Stimulated activated CD4-positive, alpha-beta T cell treated with anti-CD3 and anti-CD28 coated beads, Interleukin-15, amount 100 ng/mL, for 1 hour (primary cell): ENCODE data around the gene NDUFB11.
"Not testable (repeated sequence)": the region's sequence is repeated elsewhere in the genome, so short reads cannot be mapped to it uniquely, and the experiment has no call there.

ENCODE experiments used
- DNase-seq, 2 donors: peaks; one replicate each; pipeline ENCODE4 v3.0.0-alpha.2; 2020; ENCODE audit warnings: low read depth in 1 of 2, low spot score in 1 of 2

Gene NDUFB11

DNA sequence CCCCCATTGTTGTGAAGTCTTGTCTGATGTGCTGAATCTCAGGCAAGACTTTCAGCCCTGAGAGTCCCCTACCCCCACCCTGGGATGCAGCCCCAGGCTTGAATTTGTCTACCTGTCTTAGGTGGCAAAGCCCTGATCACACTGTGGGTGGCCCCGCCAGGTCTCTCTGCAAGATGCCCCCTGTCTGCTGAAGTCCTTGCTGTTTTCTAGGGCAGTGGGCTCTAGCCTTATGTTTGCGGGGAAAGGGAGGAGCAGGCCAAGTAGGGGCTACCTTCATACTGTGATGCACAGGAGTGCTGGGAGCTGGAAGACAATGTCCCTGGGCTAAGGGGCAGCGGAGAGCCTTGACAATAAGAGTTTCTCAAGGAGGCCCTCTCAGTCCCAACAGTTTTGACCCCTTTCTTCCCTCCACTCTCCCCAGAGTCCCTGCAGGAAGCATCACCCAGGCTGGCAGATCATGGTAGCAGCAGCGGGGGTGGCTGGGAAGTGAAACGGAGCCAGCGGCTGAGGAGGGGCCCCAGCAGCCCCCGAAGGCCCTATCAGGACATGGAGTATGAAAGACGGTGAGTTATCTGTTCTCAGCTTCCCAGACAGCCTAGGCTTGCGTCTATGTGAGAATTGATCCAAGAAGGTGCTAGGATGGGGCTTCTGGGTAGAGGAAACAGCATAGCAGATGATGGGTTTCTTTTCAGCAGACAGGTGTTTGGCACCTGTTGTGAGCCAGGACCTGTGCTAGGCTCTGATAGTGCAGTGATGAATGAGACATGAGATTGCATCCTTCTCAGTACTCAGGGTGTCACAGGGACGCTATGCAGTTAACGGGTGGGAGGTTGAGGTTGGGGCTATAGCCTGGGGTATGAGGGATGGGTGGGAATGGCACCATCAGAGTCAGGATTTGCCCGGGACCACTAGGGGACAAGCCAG is 2.7 kb upstream of the NDUFB11 start:
- no peak for DNase-seq

DNA sequence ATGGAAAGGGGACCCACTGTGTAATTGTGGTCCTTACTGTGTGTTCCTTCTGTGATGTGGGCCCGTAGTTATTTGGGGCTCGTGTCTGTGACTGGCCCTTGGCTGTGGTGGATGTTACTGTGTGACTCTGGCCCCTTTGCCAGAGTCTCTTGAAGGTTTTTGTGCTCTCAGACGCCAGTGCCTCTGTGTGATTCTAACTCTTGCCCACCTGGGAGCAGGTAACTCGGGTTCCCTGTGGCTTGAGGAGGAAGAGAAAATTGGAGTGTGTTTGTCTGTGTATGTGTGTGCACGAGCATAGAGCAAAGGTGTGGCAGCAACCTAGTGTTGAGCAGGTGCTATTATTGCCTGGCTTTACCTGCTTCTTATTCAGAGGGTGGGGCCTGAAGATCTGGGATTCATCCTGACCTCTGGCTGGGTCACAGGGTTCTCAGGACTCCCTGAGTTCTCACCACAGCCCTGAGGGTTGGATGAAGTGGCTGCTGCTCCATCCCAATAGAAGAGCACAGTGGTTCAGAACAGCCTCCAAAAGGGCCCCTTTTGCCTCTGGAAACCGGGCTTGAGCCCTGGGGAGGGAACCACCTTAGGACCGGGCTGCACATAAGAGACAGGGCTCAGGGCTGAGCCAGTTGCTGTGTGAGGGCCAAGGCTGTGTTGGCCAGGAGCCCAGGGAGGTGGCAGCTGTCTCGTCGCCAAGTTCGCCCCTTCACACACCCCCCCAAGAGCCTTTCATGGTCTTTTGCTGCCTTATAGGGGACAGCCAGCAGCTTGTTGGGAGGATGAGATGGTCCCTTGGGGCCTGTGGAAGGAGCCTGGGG is 1.8 kb upstream of the NDUFB11 start:
- DNase-seq: no peak

DNA sequence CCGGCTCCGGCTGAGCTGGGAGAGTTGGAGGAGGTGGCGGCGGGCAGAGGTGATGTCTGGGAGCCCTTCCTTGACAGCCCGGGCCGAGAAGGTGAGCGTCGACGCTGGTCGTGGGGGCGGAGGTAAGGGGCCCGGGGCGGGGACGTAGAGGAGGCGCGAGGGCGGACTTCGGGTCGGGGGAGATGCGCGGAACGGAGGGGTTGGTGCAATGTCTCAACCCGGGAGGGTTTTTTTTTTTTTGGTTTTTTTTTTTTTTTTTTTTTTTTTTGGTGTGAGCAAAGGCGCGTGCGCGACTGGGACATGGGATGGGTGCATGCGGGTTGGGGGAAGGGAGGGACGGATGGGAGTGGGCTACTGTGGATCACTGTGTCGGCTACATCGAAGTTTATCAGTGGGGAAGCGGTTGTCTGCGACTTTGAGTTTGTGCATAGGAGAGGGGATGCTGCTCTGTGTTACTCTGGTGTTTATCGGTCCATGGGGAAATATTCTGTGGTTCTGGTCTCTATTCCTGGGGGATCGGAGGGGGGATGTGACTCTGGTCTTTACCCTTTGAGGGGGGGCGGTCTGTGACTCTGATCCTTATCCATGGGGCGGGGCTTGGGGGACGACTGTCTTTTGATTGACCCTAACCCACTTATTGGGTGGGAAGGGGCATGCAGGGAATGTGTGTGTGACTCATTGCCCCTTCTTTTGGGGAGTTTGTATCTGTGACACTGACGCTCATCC is 1.1 kb upstream of the NDUFB11 start:
- DNase-seq: no peak

DNA sequence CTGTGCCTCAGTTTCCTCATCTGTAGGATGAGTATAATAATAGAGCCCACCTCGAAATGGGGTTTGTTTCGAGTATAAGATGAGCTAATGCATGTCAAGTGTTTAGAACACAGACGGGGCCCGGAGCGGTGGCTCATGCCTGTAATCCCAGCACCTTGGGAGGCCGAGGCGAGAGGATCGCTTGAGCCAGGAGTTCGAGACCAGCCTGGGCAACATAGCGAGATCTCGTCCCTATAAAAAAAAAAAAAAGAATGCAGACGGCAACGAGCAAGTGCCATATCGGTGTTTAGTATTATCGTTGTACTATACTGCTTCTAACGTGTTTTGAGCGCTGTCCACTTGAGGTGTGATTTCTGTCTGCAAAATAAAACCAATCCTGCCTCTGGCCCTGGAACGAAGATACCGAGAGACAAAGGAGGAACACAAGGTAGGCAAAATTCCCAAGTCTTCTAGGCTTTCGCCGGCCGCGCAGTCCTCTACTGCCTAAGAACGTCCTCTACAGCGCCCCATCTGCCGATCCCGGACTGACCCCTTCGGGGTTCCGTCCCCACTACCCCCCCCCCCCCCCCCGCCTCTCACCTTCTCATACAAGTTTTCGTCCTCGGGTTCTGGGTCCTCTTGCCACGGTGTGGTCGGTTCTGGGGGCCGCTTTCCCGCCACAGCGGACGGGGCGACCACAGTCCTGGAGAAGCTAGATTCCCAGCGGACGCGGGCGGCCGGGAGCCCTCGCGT is 442 bp downstream of the NDUFB11 start:
- peak in 1 of 2 donors; percentile 5 for DNase-seq

DNA sequence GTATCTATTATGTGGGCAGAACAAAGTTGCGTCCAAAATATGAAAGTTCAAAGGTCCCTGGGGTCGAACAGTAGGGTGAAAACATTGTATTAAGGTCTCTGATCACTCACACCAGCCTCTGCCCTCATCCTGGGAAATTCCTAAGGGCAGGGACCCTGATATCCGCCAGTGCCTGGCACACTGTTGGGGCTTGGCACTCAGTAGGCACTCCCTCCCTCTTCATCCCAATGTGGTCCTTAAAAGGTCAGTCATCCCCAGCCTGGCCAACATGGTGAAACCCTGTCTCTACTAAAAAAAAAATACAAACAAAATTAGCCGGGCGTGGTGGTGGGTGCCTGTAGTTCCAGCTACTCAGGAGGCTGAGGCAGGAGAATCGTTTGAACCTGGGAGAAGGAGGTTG is 6.3 kb downstream of the NDUFB11 start:
- DNase-seq: no peak

DNA sequence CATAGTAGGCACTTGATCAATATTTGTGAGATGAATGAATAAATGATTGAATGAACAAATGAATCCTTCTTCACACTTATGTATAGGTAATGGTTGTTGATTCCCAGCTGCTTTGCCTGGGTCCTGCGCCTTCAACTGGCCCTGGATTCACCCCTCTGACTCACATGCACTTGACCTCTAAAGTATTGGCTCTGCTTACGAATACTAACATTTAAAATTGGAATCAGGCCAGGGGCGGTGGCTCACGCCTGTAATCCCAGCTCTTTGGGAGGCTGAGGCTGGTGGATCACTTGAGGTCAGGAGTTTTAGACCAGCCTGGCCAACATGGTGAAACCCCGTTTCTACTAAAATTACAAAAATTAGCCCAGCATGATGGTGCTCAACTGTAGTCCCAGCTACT is 8.9 kb downstream of the NDUFB11 start:
- not testable (repeated sequence) for DNase-seq

DNA sequence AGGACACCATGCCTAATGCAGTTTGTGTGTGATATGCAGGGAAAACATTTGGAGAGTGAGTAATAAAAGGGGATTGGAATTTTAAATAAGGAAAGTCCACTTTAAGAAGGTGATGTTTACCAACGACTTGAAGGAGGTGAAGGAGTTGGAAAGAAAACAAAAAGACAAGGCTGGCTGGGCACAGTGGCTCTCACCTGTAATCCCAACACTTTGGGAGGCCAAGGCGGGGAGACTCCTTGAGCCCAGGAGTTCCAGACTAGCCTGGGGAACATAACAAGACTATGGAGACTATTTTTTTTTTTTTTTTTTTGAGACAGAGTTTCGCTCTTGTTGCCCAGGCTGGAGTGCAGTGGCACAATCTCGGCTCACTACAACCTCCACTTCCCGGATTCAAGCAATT is 11.0 kb downstream of the NDUFB11 start:
- no peak for DNase-seq

DNA sequence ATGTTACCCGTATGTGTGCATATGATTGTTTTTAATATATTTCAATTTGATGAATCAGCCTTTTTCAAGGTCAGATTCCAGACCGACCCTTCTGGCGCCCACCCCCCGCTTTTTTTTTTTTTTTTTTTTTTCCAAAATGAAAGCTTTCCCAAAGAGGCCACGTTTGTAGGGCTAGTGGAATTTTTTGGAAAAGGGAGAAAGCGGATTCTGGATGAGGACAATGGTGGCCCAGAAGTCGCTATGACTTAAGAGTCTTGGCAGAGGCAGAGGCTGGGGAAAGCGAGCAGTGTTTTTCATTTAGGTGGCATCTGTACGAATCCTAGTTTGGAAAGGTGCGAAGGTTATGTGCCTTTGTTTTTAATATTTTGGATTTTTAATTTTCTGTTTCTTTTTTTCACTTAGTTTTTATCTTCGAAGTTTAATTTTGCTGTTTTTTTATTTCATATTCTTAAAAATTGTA is 14.6 kb downstream of the NDUFB11 start:
- DNase-seq: no peak

DNA sequence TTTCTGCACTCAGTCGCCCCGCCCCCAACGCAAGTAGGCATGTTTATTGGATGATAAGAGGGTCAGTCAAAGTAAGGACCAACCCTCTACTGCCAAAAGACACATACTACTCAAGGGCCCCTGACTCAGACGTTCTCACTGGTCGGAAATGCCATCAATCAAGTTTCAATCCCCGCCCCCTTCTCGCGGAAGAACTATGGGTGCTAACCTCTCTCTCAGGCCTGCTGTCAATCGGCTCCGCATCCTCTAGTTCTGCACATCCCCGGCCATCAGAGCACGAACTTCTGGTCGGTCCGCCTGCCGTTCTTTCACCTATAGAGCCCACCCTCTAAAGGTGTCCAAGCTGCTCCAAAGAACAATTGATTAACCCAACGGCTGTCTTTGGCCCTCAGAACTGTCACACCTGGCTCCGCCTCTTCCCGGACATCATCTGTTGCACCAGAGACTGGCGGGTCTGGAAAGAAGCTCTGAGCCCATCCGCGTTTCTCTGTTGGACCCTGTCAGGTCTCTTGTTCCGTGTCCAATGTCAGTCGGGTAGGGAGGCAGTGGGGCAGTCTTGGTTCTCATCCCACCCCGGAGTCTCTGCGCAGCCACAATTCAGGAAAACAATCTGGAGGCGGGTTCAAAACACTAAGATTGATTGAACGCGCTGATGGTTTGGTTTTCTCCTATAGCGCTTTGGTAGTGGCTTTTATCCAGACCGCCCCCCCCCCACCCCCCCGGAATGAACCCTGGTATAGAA is 15.2 kb downstream of the NDUFB11 start:
- DNase-seq: peak; percentile 74

DNA sequence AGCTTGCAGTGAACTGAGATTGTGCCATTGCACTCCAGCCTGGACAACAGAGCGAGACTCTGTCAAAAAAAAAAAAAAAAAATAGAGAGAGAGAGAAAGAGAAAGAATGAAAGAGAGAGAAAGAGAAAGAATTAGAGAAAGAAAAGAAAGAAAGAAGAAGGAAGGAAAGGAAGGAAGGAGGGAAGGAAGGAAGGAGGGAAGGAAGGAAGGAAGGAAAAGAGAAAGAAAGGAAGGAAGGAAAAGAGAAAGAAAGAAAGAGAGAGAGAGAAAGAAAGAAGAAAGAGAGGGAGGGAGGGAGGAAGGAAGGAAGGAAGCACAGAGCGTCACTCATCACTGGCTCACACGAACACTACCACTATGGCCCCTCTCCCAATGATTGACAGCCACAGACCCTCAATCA is 20.0 kb downstream of the NDUFB11 start:
- not testable (repeated sequence) for DNase-seq

DNA sequence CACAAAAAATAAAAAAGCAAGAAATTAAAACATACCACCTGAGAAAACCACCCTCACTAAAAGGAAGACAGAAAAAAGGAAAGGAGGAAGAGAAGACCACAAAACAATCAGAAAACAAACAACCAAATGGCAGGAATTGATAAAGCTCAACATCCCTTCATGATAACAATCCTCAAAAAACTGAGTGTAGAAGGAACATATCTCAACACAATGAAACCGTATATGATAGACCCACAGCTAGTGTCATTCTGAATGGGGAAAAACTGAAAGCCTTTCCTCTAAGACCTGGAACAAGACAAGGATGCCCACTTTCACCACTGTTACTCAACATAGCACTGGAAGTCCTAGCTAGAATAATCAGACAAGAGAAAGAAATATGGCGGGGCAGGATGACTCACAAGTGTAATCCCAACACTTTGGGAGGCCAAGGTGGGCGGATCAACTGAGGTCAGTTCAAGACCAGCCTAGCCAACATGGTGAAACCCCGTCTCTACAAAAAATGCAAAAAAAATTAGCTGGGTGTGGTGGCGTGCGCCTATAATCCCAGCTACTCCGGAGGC is 27.9 kb downstream of the NDUFB11 start:
- not testable (repeated sequence) for DNase-seq

DNA sequence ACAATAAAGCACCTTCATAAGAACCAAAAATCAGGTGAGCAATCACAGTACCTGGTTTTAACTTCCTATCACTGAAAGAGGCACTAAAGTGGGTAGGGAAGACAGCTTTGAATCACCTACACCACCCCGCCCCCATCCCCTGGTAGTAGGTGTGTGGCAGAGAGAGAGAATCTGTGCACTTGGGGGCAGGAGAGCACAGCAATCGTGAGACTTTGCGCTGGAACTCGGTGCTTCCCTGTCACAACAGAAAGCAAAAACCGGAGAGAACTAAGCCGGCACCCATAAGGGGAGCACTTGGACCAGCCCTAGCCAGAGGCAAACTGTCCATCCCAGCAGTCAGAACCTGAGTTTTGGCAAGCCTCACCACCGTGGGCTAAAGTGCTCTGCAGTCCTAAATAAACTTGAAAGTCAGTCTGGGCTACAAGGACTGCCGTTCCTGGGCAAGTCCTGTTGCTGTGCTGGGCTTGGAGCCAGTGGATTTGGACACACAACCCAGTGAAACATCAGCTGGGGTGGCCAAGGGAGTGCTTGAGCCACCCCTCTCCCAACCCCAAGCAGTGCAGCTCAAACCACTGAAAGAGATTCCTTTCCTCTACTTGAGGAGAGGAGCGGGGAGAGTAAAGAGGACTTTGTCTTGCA is 32.1 kb downstream of the NDUFB11 start:
- no peak for DNase-seq

DNA sequence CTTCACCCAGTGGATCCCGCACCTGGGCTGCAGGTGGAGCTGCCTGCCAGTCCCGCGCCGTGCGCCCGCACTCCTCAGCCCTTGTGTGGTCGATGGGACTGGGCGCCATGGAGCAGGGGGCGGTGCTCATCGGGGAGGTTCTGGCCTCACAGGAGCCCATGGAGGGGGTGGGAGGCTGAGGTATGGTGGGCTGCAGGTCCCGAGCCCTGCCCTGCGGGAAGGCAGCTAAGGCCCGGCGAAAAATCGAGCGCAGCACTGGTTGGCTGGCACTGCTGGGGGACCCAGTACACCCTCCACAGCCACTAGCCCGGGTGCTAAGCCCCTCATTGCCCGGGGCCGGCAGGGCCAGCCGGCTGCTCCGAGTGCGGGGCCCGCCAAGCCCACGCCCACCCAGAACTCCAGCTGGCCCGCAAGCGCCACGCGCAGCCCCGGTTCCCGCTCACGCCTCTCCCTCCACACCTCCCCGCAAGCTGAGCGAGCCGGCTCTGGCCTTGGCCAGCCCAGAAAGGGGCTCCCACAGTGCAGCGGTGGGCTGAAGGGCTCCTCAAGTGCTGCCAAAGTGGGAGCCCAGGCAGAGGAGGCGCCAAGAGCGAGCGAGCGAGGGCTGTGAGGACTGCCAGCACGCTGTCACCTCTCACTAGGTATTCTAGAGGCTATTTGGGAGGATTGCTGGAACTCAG is 33.4 kb downstream of the NDUFB11 start:
- DNase-seq: not testable (repeated sequence)

DNA sequence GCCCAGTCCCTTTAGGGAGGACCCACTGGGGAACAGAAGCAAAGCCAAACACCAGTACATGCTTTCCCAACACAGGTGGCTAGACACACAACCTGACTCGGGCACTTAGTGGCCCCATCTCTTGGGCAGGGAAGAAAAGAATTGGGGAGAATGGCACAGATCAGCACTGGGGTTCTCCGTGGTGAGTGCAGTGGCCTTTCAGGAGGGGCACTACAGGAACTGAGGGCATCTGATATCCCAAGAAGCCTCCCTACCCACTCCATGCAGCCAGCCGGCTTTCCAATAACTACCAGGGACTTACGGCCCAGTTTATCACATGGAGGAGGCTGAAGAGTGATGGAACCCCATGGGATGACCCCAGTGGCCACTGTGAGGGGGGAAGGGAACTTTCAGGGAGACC is 43.3 kb downstream of the NDUFB11 start:
- no peak for DNase-seq

DNA sequence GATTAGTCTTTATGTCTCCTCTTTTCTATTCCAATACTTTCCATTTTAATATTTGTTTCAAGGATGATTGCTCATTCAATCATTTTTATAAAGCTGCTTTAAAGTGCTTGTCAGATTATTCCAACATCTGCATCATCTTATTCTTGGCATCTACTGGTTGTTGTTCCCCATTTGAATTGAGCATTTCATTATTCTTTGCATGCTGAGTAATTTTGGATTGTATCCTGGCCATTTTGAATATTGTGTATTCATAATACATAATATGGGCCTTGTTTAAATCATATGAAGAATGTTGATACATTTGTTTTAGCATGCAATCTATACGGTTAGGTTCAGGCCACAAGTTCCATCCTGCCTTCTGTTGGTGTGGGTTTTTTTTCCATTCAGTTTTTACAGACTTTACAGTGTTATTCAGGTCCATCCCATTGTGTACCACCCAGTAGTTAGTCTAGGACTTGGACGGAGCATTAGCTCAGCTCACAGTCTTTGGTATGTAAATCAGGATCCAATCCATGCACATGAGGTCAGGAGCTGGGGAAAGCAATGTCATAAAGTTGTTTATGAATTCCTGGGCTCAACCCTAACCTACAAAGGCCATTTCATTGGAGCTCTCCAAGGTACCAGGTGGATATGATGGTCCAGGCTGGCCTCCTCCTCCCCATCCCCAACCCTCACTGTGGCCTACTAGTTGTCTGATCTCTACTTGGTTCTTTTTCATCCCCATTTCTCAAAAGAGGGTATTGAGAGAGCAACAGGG is 46.0 kb downstream of the NDUFB11 start:
- DNase-seq: no peak

DNA sequence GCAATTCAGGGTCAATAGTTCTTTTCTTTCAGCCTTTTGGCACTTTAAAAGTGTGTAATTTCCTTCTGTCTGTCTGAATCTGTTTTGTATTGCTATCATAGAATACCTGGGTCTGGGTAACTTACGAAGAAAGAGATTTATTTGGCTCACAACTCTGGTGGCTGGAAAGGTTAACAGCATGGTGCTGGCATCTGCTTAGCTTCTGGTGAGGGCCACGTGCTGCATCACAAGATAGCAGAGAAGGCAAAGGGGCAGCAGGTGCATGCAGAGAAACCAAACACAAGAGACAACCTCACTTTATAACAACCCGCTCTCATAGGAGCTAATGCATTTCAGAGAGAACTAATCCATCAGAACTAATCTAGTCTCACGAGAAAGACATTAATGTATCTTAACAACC is 47.5 kb downstream of the NDUFB11 start:
- no peak for DNase-seq

DNA sequence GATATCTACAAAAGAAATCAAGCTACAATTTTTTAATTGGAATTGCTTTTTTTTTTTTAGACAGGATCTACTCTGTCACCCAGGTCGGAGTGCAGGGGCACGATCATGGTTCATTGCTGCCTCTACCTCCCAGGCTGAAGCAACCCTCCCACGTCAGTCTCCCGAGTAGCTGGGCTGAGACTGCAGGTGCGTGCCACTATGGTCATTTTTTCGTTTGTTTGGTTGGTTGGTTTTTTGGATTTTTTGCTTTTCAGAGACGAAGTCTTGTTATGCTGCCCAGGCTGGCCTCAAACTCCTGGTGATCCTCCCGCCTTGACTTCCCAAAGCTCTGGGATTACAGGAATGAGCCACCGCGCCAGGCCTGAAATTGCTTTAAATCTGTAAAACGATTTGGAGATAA is 50.6 kb downstream of the NDUFB11 start:
- no peak for DNase-seq

DNA sequence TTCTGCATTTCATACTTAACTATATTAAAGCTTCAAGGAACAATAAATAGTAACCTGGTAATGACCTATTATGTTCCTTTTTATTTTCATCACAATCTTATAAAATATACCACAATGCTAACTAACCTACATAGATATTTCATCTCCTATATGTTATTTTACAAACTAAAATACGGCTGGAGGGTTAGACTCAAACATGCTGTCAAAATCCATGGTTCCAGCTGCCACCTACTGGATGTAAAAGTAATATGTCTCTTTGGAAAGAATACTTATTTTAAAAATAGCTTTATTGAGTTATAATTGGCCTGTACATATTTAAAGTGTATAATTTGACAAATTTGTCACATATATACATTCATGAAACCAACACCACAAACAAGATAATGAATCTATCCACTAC is 51.3 kb downstream of the NDUFB11 start:
- DNase-seq: no peak
